Measurements from ENCODE around the gene FGFBP3.

FGFBP3 gene

DNA sequence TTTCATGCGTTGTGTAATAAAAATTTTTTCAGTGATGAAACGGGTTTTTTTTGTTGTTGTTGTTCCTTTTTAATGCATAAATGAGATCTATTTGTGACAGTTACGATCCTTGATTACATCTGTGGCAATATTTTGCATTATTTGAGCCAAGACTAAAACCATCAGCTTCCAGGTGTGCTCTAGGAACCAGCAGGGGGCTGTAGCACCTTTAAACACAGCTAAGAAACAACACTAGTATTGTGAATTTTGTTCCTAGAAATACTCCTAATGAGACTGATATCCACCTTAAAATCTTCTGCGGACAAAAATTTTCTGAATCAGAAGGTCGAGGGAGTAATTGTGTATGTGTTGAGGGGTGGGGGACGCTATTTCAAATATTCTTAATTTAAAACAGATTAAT is 52.6 kb downstream of the FGFBP3 start:
- DNase-seq (ENCODE audit: low spot score) (no peak), FAIRE-seq (no peak)

All from urothelium cell line (cell line).